RKO (cell line): Measurements from ENCODE around the gene CSNK1G2.

ENCODE experiments used
- DNase-seq: peaks from one replicate; pipeline ENCODE4 v3.0.0-alpha.2; 2016; ENCODE audit warnings: low spot score

The CSNK1G2 gene

DNA sequence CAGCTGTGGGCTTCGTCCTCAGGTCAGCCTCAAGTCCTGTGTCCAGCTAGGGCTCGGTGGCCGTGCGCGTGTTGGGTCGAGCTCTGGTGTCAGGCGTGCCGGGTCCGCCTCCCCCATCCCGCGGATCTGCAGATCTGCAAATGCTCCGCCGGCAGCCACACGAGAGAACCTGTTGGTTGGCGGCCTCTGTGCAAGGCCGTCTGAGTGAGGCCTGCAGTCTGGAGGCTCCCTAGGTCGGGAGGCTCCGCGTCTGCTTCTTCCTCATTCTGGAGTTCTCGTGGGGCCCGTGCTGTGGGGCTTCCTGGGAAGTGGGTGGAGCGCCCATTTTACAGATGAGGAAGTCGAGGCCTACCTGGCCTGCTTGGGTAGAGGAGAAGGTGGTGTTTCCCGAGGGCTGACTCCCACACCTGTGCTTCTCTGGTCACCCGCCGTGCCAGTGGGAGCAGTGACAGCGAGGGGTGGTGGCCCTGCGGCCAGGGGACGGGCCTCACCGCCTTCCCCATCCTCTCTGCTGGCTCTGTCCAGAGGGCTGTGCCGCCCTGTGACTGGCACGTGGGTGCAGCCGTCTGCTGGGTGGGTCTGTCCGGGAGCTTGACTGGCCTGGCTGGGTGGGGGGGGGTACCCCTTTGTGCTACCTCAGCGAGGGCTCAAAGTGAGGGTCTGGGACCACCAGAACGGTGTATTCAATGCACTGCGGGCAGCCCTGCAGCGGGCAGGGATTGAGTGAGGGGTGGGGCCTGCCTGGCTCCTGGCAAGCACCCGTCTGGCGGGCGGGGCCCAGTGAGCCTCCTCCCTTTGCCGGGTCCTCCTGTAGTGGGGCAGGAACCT is 3.3 kb downstream of the CSNK1G2 start:
- DNase-seq = no peak

DNA sequence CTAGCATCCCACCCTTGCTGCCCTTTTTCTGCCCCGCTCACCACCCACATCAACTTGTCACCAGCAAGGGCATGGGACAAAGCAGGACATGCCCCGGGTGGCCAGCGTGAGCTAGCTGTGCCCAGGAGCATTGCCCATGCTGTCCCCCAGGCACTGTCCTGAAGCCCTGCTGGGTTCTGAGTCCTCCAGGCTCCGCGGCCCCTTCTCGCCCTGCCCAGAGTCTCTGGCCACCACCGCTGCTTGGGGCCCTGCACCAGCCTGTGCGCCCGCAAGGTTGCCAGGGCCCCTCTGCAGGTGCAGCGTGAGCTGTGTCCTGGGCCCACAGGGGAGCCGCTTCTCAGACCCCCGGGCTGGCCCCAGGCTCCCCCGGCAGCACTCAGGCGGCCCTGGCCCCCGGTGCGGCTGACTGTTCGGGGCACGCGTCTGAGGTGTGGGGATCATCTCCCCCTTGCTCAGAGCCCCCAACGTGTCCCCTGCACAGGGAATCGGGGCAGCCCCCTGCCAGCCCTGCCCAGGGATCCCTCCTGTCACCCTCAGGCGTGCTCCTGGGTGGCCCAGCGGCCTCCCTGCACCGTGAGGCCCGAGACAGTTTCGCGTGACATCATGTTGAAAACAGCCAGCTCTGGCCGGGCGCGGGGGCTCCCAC is 4.1 kb downstream of the CSNK1G2 start:
- no peak for DNase-seq

DNA sequence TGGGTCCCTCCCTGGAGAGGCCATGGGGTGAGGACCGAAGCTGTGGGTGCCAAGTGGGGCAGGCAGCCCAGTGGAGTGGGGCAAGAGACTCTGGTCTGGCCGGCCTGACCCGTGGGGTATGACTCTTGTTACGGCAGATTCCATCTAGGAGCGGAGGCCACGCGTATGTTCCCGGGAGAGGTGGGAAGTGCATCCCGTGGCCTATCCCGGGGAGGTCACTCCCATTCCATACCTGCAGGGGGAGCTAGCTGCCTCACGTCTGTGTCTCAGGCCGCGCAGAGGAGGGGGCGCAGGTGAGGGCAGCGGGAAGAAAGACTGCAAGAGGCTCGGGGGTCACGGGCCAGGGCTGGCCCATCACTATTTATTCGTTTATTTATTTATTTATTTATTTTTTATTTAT is 4.9 kb downstream of the CSNK1G2 start:
- DNase-seq = peak; percentile 30

DNA sequence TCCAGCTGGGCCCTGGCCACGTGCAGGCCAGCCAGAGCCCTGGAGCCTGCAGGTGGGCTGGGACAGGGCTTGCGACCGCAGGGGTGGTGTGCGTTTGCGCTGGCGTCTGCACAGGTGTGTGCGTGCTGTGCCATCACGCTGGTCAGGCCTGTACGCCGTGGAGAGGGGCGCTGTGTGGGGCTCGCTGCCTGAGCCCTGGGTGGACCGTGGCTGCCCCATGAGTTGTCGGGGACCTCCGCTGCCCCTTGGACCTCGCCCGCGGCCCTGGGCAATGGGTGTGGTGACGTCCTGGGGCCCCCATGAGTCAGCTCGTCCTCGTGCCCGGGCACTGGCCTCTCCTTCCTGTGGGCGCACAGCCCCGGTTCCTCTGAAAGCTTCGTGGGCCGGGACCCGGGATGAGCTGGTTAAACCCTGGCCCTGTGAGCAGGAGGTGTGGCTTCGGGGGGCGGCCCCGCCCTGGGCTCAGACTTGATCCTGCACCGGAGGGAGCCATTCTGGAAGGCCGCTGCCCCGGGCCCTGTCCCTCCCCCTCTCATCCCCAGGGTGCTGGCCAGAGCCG is 6.8 kb downstream of the CSNK1G2 start:
- DNase-seq = no peak

DNA sequence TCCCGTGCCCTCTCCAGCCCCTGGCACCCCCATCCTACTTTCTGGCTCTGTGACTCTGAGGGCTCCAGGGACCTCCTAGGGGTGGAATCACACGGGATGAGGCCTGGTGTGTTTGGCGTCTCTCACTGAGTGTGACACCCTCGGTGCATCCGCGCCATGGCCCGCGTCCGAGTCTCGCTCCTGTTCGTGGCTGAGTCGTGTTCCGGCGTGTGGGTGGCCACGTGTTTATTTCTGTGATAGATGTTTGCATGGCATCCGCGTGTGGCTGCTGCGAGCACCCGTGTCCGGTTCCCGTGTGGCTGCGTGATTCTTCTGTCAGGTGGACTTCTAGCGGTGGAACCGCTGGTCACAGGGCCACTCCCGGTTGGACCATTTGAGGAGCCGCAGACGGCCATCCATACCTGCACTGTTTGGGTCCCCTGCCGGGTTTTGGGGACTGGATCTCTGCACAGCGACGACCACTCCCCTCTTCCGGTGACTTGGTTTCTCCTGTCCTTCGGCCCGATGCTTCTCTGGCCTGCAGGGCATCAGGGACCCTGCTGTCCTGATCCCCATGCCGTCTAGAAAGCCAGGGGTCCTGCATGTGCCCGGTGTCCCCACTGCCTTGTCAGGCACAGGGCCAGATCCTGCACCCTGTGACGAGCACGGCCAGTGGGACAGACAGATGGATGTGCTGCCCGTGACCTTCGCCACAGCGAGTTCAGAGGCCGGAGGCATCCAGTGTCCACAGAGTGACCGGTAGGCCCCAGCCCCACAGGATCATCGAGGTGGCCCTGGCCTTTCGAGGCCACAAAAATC is 8.5 kb downstream of the CSNK1G2 start:
- DNase-seq = no peak

DNA sequence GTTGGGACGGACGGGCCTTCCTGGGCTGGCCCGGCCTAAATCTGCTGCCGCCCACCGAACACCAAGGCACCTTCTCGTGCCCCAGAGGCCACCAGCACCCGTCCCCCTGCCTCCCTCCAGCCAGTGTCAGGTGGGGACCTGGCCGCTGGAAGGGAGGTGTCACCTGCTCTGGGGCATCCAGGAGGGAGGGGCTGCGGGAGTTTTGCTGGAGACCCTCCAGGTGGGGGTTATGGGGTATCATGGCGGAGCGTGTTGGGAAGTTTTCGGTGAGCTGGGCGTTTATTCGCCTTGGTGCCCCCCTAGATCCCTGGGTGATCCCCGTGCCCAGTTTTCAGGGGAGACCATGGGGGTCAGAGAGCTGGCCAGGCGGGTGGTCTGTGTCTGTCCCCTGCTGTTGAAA is 9.7 kb downstream of the CSNK1G2 start:
- DNase-seq = no peak

DNA sequence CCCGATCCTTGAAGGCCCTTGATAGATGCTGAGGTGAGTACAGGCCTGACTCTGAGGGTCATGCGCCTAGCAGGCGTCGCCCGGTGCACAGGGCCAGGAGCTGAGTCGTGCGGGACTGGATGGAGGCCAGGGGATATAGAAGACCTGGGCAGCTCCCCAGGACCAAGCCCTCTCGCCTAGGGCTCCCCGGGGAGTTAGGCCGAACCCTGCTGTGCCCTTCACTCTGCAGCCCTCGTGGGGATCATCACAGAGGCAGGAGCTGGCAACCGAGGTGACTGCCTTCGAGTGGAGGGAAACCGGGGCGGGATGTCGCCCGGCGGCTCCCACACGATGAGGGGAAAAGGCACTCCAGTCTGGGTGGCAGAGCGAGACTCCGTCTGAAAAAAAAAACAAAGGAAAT is 11.7 kb downstream of the CSNK1G2 start:
- DNase-seq = no peak

DNA sequence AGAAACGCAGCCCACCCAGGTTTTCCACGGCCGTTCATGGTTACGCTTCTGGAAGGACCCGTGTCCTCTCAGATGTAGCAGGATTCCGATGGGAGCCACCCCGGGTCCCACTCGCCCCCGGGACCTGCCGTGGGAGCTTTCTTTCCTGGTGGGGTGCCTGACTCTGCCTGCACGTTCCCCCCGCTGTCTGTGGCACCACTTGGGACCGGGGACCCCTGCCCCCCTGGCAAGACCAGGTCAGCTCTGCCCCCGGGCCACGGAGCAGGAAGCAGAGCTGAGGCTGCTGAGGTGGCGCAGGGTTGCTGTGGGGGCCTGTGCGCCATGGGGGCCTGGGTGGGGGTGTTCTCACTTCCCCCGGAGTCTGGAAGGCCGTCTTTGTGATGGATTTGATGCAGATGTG is 12.1 kb downstream of the CSNK1G2 start:
- DNase-seq = no peak

DNA sequence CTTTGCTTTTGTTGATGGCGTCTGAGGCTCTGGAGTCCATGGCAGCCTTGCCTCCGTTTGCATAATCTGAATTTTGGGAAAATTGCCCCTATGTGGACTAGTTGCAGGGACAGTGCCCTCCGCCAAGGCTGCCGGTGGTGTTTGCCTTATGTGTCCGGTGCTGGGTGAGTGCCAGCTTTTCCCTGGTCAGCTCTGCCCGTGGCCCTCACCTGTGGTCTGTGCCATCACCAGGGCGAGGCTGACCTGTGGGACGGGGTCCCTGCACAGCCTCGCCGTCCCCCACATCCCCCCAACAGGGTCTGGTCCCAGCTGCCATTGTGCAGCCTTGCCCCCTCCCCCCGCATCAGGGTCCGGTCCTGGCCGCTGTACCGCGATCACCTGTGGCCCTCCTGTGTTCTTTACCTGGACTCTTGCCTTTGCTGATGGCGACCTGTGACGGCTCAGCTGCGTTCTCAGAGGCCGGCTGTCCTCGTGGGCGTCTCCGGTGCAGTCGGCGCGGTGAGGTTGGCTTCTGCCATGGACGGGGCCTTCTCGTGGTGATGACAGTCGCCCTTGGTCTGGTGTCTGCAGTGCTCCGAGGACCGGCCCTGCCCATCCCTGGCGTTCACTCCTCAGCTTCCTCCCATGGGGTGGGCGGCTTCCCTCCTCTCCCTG is 12.6 kb downstream of the CSNK1G2 start:
- DNase-seq = no peak

DNA sequence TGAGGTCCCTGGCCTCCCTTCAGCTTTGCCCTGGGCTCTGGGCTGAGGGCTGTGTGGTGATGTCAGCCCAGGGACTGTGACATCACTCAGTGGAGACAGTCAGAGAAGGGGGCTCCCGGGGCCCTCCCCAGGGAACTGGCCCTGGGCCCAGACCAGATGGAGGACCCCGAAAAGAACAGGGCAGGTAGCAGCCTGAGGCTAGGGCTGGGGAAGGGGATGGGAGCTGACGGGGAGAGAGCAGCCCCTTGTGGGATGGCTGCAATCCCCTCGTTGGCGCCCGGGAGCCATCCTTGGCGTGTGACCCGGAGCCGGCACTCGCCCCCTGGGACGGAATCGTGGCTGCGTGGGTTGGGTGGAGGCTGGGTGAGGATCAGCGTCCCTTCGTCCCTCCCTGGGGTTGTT is 13.6 kb downstream of the CSNK1G2 start:
- no peak for DNase-seq

DNA sequence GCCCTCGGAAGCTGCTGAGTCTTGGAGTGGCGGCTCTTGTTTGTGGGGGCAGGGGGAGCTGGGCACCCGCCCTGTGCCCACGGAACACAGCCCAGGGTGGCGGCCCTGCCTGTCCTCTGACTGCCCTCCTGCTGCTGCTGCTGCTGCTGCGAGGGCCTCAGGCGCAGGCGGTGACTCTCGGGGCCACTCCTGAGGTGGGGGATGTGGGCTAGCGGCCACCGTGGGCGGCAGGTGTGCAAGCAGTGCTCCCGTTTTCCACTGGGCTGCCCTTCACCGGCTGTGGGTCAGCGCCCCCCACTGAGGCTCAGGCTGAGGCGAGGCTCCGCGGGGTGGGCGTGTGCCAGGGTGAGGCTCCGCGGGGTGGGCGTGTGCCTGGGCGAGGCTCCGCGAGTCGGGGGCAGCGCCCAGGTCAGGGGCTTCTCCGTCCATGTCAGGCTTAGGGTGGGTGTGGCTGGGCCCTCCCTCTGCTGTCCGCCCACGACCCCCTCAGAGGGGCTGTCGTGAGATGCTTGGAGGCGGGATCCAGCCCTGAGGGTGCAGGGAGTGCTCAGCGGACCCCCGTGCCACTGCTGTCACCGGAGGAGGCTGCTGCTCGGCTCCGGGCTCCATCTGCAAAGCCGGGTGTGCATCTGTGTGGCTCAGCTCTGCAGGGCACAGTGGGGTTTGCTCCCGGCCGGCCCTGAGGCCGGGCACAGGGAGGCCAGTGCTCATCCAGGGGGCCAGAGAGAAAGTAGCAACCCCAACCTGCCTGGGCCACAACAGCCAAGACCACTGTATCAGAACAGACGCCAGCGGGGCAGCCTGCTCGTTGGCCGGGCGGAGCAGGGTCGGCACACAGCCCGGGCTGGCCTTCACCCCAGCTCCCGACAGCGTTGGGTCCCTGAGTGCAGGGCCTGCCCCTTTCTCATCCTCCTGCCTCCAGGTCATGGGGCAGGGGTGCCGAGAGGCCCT is 14.5 kb downstream of the CSNK1G2 start:
- DNase-seq = no peak

DNA sequence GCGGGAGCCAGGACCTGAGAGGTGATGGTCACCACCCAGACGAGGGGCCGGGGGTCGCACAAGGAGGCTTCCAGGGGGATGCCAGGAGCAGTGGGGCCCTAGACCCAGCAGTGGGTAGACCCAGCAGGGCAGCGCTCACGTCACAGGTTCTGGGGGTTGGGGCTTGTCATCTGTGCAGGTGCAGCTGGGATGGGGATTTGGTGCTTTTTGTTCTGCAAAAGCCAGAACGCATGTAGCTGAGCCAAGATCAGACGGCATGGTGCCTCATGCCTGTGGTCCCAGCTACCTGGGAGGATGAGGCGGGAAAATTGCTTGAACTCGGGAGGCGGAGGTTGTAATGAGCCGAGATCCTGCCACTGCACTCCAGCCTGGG is 15.1 kb downstream of the CSNK1G2 start:
- DNase-seq = no peak

DNA sequence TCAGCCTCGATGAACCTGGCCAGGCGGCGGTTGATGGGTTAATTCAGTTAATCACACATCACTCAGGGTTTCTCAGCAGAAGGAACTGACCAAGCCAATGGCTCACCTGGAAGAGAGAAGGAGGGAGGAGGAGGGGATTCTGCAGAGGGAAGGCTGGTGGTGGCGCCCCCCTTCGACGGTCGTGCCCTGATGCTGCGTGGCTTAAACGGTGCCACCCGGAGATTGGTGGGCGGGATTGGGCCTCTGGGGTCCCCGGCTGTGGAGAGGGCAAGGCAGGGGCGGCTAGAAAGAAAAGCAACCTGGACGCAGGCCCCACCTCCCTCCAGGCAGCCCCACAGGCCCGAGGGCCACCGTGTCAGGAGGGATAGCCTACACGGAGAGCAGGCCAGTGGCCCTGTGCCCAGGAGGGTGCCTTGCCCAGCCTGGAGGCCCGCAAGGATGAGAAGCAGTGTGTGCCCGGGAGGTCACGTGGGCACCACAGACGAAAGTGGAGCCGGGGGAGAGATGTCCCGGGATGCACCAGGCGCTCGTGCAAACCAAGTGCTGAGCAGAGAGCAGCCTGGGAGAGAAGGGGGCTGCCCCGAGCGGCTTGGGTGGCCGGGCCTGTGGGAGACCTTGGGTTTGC is 16.0 kb downstream of the CSNK1G2 start:
- DNase-seq = no peak

DNA sequence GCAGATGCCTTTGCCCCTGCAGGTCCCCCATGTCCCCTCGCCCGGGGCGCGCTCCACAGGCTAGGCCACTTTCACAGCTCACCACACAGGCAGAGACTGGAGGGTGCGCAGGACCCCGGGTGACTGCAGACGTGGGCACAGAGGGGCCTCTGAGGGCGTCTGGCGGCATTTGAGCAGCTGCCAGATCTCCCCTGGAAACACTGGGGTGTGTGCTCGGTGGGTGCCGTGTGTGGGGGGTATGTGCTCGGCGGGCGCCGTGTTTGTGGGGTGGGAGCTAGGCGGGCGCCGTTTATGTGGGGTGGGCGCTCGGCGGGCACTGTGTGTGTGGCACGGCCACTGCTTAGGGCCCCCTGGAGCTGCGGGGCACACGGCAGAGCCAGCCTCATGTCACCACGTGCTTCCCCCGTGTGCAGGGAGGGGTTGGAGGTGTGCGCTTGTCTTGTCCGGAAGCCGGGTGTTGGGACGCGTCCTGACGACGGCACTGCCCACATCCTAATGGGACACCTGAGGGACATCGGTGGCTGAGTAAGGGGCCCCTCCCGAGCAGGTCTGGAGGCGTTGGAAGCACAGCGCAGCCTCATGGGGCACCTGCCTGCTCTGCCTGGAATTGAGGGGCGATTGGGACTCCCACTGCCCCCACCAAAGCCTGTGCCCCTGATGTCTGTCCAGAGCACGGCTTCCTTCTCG is 16.7 kb downstream of the CSNK1G2 start:
- DNase-seq = no peak

DNA sequence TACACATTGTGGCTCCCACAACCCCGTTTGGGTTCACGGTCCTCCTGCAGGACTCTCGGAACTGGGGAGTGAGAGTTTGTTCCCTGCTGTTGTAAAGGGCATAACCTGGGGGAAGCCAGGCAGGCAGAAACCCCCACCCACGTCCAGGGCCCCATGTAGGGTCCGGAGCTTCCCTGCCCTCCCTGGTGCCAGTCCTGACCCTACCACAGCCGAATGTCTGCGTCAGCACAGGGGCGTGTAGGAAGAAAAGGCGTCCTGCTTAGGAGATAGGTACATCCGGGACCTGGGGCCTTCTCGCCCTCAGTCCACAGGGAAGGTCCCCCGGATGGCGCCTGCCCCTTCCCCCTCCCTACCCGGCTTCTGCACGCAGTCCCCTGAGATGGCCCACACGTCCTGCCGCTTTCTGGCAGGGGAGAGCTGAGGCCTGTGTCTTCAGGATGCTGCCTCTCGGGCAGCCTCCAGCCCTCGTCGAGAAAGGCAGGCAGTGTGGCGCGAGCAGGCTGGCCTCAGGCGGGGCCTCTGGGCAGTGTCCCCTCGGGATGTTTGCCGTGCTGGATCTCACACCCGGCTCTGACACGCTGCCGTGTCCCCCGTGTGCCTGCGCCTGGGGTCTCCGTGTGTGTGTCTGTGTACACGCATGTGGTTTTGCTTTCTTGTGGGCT is 19.1 kb downstream of the CSNK1G2 start:
- DNase-seq = no peak

DNA sequence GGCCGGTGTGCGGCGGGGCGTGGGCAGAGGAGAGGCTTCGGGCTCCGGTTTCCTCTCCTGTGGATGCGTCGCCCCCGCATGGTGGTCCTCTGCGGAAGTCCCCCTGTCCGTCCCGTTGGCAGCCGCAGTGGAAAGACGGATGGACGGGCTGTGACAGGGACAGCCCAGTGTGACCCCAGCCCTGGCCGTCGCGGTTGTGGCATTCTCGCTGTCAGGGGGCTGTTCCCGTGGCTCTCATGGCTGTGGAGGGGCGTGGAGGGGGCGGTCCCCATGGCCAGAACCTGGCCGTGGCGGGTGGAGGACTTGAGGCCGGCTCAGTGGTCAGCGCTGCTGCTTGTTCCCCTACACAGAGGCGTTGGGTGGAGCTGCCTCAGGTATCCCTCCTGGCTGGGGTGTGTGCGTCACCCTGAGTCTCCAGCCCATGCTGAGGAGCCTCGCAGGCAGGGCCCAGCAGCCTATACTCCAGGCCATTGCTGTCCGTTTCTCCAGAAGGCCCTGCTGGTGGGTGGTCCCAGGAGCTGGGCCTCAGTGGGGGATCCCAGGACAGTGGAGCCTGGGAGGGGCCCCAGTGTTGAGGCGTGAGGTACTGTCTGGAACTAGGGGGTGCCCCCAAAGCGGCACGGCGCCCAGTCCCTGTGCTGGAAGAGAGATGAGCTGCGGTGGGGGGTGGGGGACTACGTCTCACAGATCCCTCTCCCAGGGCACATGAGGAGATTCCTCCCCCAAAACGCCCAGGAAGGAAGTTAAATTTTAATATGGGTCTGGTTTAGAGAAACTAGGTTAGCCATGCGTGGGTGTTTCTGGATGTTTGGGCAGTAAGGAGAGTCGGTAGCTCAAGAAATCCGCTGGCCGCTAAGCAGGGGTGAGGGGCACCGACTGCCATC is 20.3 kb downstream of the CSNK1G2 start:
- no peak for DNase-seq

DNA sequence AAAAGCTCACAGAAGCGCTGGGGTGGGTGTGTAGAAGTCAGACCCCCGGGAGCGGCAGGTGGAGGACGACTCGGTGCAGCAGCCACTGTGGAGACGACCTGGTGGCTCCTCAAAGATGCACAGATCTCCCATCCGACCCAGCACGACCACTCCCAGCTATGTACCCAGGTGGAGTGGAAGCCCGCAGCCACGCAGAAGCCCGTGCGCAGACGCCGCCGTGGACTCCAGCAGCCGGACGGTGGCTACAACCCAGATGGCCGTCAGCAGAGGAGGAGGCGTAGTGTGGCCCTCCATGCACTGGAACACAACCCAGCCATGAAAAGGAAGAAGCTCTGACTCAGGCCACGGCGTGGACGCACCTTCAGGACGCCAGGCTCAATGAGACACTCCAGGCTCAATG is 21.7 kb downstream of the CSNK1G2 start:
- DNase-seq = no peak

DNA sequence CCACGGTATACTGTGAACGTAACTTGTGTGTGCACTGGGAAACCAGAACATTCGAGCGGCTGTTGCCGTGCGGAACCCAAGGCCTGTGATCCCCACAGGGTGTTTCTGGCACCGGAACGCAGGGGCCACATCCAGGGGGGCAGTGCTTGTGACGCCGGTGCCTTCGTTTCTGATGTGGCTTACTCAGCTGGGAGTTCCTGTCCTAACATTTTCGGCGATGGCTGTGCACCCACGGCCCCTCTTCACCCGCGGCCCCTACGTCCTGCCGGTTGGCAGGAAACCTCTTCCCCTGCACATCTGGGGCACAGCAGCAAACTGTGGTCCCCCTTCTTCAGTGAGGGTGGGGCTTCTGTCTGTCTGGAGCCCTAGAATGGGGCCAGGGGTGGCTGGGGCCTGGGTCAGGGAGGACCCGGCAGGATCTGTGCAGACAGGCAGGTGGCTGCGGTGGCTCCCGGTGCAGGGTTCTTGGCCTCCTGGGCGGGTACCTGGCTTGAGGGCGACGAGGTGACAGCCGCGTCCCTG is 26.2 kb downstream of the CSNK1G2 start:
- DNase-seq = no peak
